Mesenchymal stem cell (in vitro differentiated cells and primary cell): ENCODE results near the gene FIP1L1.

Source experiments
- DNase-seq: peaks from one replicate; pipeline ENCODE4 v3.0.0-alpha.2; 2013
- H2AFZ ChIP-seq: one replicate; pipeline ENCODE4 v1.6.1; 2013; ENCODE audit warnings: low read depth, mild to moderate bottlenecking, control low read depth, inconsistent platforms, low read length, moderate library complexity
- H2AK5ac ChIP-seq: 2 replicates; pipeline ENCODE4 v1.6.1; 2013; ENCODE audit warnings: low read length, moderate library complexity, mild to moderate bottlenecking, inconsistent platforms; ENCODE audit not compliant: severe bottlenecking
- H2BK120ac ChIP-seq: one replicate; pipeline ENCODE4 v1.6.1; 2013; ENCODE audit warnings: low read depth, mild to moderate bottlenecking, inconsistent platforms, low read length, moderate library complexity
- H2BK12ac ChIP-seq, 2 experiments: one replicate each; pipeline ENCODE4 v1.6.1; 2013; ENCODE audit warnings: inconsistent platforms in 2 of 2, low read length in 2 of 2, mild to moderate bottlenecking in 2 of 2, moderate library complexity in 2 of 2, control low read depth in 1 of 2
- H2BK15ac ChIP-seq: one replicate; pipeline ENCODE4 v1.6.1; 2013; ENCODE audit warnings: mild to moderate bottlenecking, low read depth, inconsistent platforms; ENCODE audit not compliant: poor library complexity, severe bottlenecking
- H2BK5ac ChIP-seq: 2 replicates; pipeline ENCODE4 v1.6.1; 2013; ENCODE audit warnings: low read depth, mild to moderate bottlenecking, low read length, control low read depth, inconsistent platforms; ENCODE audit not compliant: poor library complexity, severe bottlenecking
- H3K14ac ChIP-seq, 2 experiments: one replicate each; pipeline ENCODE4 v1.6.1; 2013; ENCODE audit warnings: inconsistent platforms in 2 of 2, low read length in 2 of 2, control low read depth in 1 of 2, mild to moderate bottlenecking in 1 of 2, moderate library complexity in 1 of 2
- H3K18ac ChIP-seq, 2 experiments: one replicate each; pipeline ENCODE4 v1.6.1; 2013; ENCODE audit warnings: inconsistent platforms in 2 of 2, low read length in 2 of 2, control low read depth in 1 of 2, low read depth in 1 of 2, mild to moderate bottlenecking in 1 of 2
- H3K23ac ChIP-seq, 2 experiments: one replicate each; pipeline ENCODE4 v1.6.1; 2013; ENCODE audit warnings: inconsistent platforms in 2 of 2, low read length in 2 of 2, mild to moderate bottlenecking in 2 of 2, moderate library complexity in 2 of 2, control low read depth in 1 of 2
- H3K27ac ChIP-seq: 2 replicates; pipeline ENCODE4 v1.5.1; 2013; ENCODE audit warnings: mild to moderate bottlenecking, moderate library complexity, low read length, control low read depth, inconsistent platforms; ENCODE audit not compliant: poor library complexity, severe bottlenecking
- H3K27me3 ChIP-seq, 2 experiments: 2 replicates each; pipeline versions ENCODE4 v1.6.1 to v1.7.0; 2013; ENCODE audit warnings: low read length in 2 of 2, mild to moderate bottlenecking in 2 of 2, moderate library complexity in 2 of 2, control low read depth in 1 of 2, inconsistent platforms in 1 of 2; ENCODE audit not compliant: control insufficient read depth in 1 of 2, insufficient read depth in 1 of 2
- H3K36me3 ChIP-seq, 2 experiments: 2 replicates each; pipeline versions ENCODE4 v1.6.1 to v1.7.0; 2013; ENCODE audit warnings: low read length in 2 of 2, control low read depth in 1 of 2, inconsistent platforms in 1 of 2, low read depth in 1 of 2, mild to moderate bottlenecking in 1 of 2; ENCODE audit not compliant: insufficient read depth in 2 of 2, control insufficient read depth in 1 of 2
- H3K4ac ChIP-seq, 2 experiments: one replicate each; pipeline ENCODE4 v1.6.1; 2013; ENCODE audit warnings: inconsistent platforms in 2 of 2, low read length in 2 of 2, mild to moderate bottlenecking in 2 of 2, moderate library complexity in 2 of 2, control low read depth in 1 of 2, low read depth in 1 of 2
- H3K4me1 ChIP-seq: 2 replicates; pipeline ENCODE4 v1.6.1; 2013; ENCODE audit warnings: low read depth, low read length, control low read depth; ENCODE audit not compliant: control insufficient read depth, insufficient read depth
- H3K4me2 ChIP-seq: 2 replicates; pipeline ENCODE4 v1.6.1; 2013; ENCODE audit warnings: low read length, mild to moderate bottlenecking, inconsistent platforms; ENCODE audit not compliant: poor library complexity, severe bottlenecking
- H3K4me3 ChIP-seq, 2 experiments: 2 replicates each; pipeline versions ENCODE4 v1.5.1 to v1.7.0; 2013; ENCODE audit warnings: low read length in 2 of 2, mild to moderate bottlenecking in 2 of 2, control low read depth in 1 of 2, low read depth in 1 of 2; ENCODE audit not compliant: insufficient read depth in 1 of 2
- H3K79me1 ChIP-seq: replicated peaks from 2 replicates; pipeline ENCODE4 v1.6.1; 2013; ENCODE audit warnings: mild to moderate bottlenecking, control low read depth, low read length, inconsistent platforms; ENCODE audit not compliant: poor library complexity, severe bottlenecking
- H3K9ac ChIP-seq: 2 replicates; pipeline ENCODE4 v1.7.0; 2013; ENCODE audit warnings: mild to moderate bottlenecking, low read length, moderate library complexity
- H3K9me3 ChIP-seq: 2 replicates; pipeline ENCODE4 v1.7.0; 2013; ENCODE audit warnings: mild to moderate bottlenecking, low read length; ENCODE audit not compliant: control insufficient read depth
- H4K8ac ChIP-seq: one replicate; pipeline ENCODE4 v1.6.1; 2013; ENCODE audit warnings: inconsistent platforms, mild to moderate bottlenecking, low read length, moderate library complexity
- H4K91ac ChIP-seq: one replicate; pipeline ENCODE4 v1.6.1; 2013; ENCODE audit warnings: mild to moderate bottlenecking, low read length, inconsistent platforms
- WGBS: methylation state at CpG from one replicate; pipeline ENCODE4 v1.1.7; 2013; ENCODE audit warnings: mixed read lengths; 5-methylcytosine and 5-hydroxymethylcytosine counted together

Gene FIP1L1

GRCh38 chr4:53431052-53431451, 53.6 kb downstream of the FIP1L1 start:
- WGBS, result 100% methylated on average over 4 of the region's 5 CpGs
- H2BK5ac ChIP-seq, result no peak overlapping the region
- no peak overlapping the region for H2BK120ac ChIP-seq
- no peak overlapping the region for H3K4me2 ChIP-seq
- H3K4me3 ChIP-seq, result no peak overlapping the region
- H3K79me1 ChIP-seq, result peaks cover 12% of the 10 kb centered on the region
- peaks cover 1% of the 10 kb centered on the region for H3K4me1 ChIP-seq
- H2AFZ ChIP-seq, result no peak overlapping the region
- H3K9me3 ChIP-seq, result no peaks in the 10 kb centered on the region
- peaks cover 9 to 97% of the 10 kb centered on the region in 2 experiments for H3K36me3 ChIP-seq
- no peak overlapping the region for H2BK15ac ChIP-seq
- no peak for DNase-seq
- no peaks in the 10 kb centered on the region for H3K27me3 ChIP-seq
- no peak overlapping the region for H2BK12ac ChIP-seq
- H2AK5ac ChIP-seq, result no peak overlapping the region
- no peak overlapping the region for H3K4ac ChIP-seq
- H4K91ac ChIP-seq, result no peak overlapping the region
- H3K18ac ChIP-seq, result no peak overlapping the region
- no peak overlapping the region for H3K23ac ChIP-seq
- no peak overlapping the region for H3K9ac ChIP-seq
- no peak overlapping the region for H3K27ac ChIP-seq
- H4K8ac ChIP-seq, result no peak overlapping the region
- H3K14ac ChIP-seq, result no peak overlapping the region

DNA sequence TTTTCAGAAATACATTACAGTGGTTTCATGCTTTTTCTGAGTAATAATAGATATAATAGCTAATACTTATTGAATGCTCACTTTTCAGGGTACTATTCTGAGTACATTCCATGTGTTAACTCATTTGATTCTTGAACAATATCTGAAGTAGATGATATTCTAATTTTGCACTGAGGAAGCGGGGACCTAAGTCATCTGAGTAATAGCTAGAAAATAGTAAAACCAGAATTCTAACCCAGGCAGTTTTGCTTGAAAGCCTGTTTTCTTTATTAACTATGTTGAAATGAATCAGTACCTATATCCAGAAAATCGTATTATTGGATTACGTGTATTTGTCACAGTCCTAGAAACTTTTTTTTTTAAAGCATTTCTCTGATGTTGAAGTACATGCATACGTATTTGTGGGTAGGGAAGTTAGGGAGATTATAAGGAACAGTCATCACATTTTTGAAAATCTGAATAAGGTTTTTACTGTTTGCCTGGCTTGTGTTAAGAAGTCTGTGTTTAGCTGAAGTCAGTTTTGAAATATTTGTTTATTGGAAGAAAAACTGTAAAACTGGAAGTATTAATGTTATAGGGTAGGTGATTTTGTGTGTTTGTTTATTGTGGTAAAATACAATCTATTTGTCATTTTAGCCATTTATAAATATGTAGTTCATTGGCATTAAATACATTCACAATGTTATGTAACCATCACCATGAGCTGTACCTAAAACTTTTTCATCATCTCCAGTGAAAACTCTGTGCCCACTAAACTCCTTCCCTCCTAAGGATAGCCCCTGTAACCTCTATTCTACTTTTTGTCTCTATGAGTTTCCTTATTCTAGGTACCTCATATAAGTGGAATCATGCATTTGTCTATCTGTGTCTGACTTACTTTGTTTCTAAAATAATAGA, 55.3 kb downstream of the FIP1L1 start:
- Histone ChIP-seq H3K79me1 (peaks cover 13% of the 10 kb centered on the region), H3K4me2 (no peak overlapping the region), H3K27ac (no peak overlapping the region), H3K9me3 (no peaks in the 10 kb centered on the region), H2BK15ac (no peak overlapping the region), H2AK5ac (no peak overlapping the region), H4K8ac (no peak overlapping the region), H3K23ac (no peak overlapping the region), H2BK120ac (no peak overlapping the region), H2BK12ac (no peak overlapping the region), H3K9ac (no peak overlapping the region), H3K27me3 (no peaks in the 10 kb centered on the region), H2AFZ (no peak overlapping the region), H3K4me1 (peaks cover 1% of the 10 kb centered on the region), H2BK5ac (no peak overlapping the region), H3K14ac (no peak overlapping the region), H3K36me3 (peaks cover 12 to 82% of the 10 kb centered on the region in 2 experiments), H3K4ac (no peak overlapping the region), H3K18ac (no peak overlapping the region), H4K91ac (no peak overlapping the region), H3K4me3 (no peak overlapping the region)
- 94% methylated on average over 4 of the region's 4 CpGs for WGBS
- DNase-seq, result no peak

DNA sequence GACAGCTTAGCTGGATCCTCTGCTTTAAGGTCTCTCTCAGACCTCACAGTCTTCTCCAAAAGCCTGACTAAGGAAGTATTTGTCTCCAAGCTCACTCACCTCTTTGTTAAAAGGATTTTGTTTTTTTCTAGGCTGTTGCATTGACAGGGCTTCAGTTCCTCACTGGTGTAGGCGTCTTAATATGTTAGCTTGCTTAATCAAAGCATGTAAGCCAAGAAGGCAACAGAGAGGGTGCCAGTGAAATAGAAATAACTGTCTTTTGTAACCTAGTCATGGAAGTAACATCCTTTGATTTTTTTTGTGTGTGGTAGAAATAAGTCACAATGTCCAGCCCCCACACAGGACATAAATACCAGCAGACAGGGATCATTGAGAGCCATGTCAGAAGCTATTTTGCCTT, 58.8 kb downstream of the FIP1L1 start:
- no peak overlapping the region for H2BK15ac ChIP-seq
- no peak overlapping the region for H2AFZ ChIP-seq
- peaks cover 6 to 81% of the 10 kb centered on the region in 2 experiments for H3K36me3 ChIP-seq
- H2BK12ac ChIP-seq, result no peak overlapping the region
- no peaks in the 10 kb centered on the region for H3K4me1 ChIP-seq
- peaks cover 9% of the 10 kb centered on the region for H3K79me1 ChIP-seq
- H3K14ac ChIP-seq, result no peak overlapping the region
- H3K9me3 ChIP-seq, result no peaks in the 10 kb centered on the region
- H3K27ac ChIP-seq, result no peak overlapping the region
- H4K8ac ChIP-seq, result no peak overlapping the region
- WGBS, result 100% methylated on average over 1 of the region's 1 CpG
- H3K4ac ChIP-seq, result no peak overlapping the region
- no peak overlapping the region for H3K23ac ChIP-seq
- no peak overlapping the region for H2BK5ac ChIP-seq
- H3K4me2 ChIP-seq, result no peak overlapping the region
- no peaks in the 10 kb centered on the region for H3K27me3 ChIP-seq
- no peak overlapping the region for H2BK120ac ChIP-seq
- no peak overlapping the region for H2AK5ac ChIP-seq
- no peak overlapping the region for H3K18ac ChIP-seq
- no peak overlapping the region for H4K91ac ChIP-seq
- DNase-seq, result no peak
- peak overlapping the region; percentile 17 for H3K9ac ChIP-seq
- H3K4me3 ChIP-seq, result no peak overlapping the region

DNA sequence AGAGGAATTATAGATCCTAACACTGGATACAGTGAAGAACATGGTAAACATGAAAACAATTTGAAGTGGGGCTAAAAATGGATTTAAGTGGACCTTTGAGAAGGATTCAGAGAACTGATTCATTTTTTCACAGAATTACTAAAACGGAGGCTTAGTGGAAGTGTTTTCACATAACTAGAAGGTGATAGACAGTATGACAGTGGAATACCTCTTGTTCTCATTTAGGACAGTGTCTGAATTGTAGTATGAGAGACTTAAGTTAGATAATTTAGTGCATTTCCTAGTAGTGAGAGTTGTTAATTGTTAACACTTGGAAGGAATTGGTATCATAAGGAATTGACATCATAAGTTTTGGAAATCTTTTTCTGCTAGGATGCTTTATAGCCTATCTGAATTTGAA, 64.1 kb downstream of the FIP1L1 start:
- Histone ChIP-seq H3K4ac (no peak overlapping the region), H3K18ac (no peak overlapping the region), H3K36me3 (peaks cover 6 to 87% of the 10 kb centered on the region in 2 experiments), H3K14ac (no peak overlapping the region), H2AFZ (no peak overlapping the region), H4K91ac (no peak overlapping the region), H2BK15ac (no peak overlapping the region), H3K4me1 (no peaks in the 10 kb centered on the region), H2BK120ac (no peak overlapping the region), H2BK12ac (no peak overlapping the region), H2BK5ac (no peak overlapping the region), H3K9me3 (no peaks in the 10 kb centered on the region), H3K9ac (no peak overlapping the region), H3K79me1 (peaks cover 11% of the 10 kb centered on the region), H3K27ac (no peak overlapping the region), H2AK5ac (no peak overlapping the region), H3K4me2 (no peak overlapping the region), H3K27me3 (no peaks in the 10 kb centered on the region), H3K4me3 (no peak overlapping the region), H3K23ac (no peak overlapping the region), H4K8ac (no peak overlapping the region)
- no peak for DNase-seq
- 95% methylated on average over 1 of the region's 1 CpG for WGBS
